Calu3 (cell line): ENCODE results near the gene DET1. TPM values are rescaled to one million over a fixed set of nuclear protein-coding genes. Genes with fewer than 3 reads are reported as not detected.

ENCODE experiments used
- BruUV-seq: library from RNA; stranded (reverse); fragments of 400-500 nt; replicated peaks from 2 replicates; lab custom pipeline; 2021; lab: Mats Ljungman, UMichigan
- CTCF ChIA-PET: fragments of 300-600 bp; sonication (Branson Sonifier 250); formaldehyde crosslinking; loops from one replicate; lab custom pipeline; 2022; ENCODE audit warnings: antibody characterized with exemption; lab: Charles Lee
- DNase-seq: peaks from one replicate; pipeline ENCODE4 v3.0.0; 2022
- H3K27ac Mint-ChIP-seq: one replicate; pipeline ENCODE4 v1.8.0; 2022; ENCODE audit warnings: mixed read lengths; ENCODE audit not compliant: unreplicated experiment
- H3K27me3 Mint-ChIP-seq: one replicate; pipeline ENCODE4 v1.8.0; 2022; ENCODE audit warnings: mixed read lengths; ENCODE audit not compliant: unreplicated experiment
- H3K36me3 Mint-ChIP-seq: one replicate; pipeline ENCODE4 v1.8.0; 2022; ENCODE audit warnings: mild to moderate bottlenecking, moderate library complexity, mixed read lengths; ENCODE audit not compliant: insufficient read depth, unreplicated experiment
- H3K4me1 Mint-ChIP-seq: one replicate; pipeline ENCODE4 v1.8.0; 2022; ENCODE audit warnings: mild to moderate bottlenecking, low read depth, mixed read lengths; ENCODE audit not compliant: unreplicated experiment
- H3K4me3 Mint-ChIP-seq: one replicate; pipeline ENCODE4 v1.8.0; 2022; ENCODE audit warnings: mild to moderate bottlenecking, low read depth, moderate library complexity, mixed read lengths; ENCODE audit not compliant: unreplicated experiment
- H3K9me3 Mint-ChIP-seq: one replicate; pipeline ENCODE4 v1.8.0; 2022; ENCODE audit warnings: low read depth, mixed read lengths; ENCODE audit not compliant: unreplicated experiment
- CTCF ChIP-seq: fragments of 200-600 bp; IDR thresholded peaks from one replicate; pipeline ENCODE4 v1.8.0; 2022; ENCODE audit warnings: antibody characterized with exemption; ENCODE audit not compliant: unreplicated experiment
- intact Hi-C: fragments of 100-400 bp; cut with micrococcal nuclease; formaldehyde crosslinking; loops from one replicate; pipeline ENCODE4 v1.10.0; 2022; ENCODE audit not compliant: unreplicated experiment
- total RNA-seq: library from RNA; stranded (reverse); gene quantifications from 2 replicates; pipeline ENCODE4 v1.2.3, GENCODE V29; 2022

DET1 gene
- total RNA-seq, 1 experiment from 2014 or later = 4.2 TPM

GRCh38 chr15:88571852-88572259 is 25.4 kb upstream of the DET1 start:
- Mint-ChIP-seq H3K4me1 (no peaks in the 10 kb centered on the region), H3K4me3 (no peak overlapping the region), H3K9me3 (no peaks in the 10 kb centered on the region), H3K27me3 (peaks cover 85% of the 10 kb centered on the region), H3K36me3 (no peaks in the 10 kb centered on the region), H3K27ac (no peak overlapping the region)
- CTCF ChIA-PET = no interaction called here
- no peak for DNase-seq
- BruUV-seq = no TSS peak
- no peak for TF ChIP-seq CTCF
- intact Hi-C loops = no loop called here

- no peaks in the 10 kb centered on the region for H3K4me1 Mint-ChIP-seq
- no peak overlapping the region for H3K4me3 Mint-ChIP-seq
- no peak for TF ChIP-seq CTCF
- no peak overlapping the region for H3K27ac Mint-ChIP-seq
- DNase-seq = no peak
- peaks cover 91% of the 10 kb centered on the region for H3K27me3 Mint-ChIP-seq
- BruUV-seq = no TSS peak
- H3K9me3 Mint-ChIP-seq = no peaks in the 10 kb centered on the region
- CTCF ChIA-PET = no interaction called here
- intact Hi-C loops = no loop called here
- no peaks in the 10 kb centered on the region for H3K36me3 Mint-ChIP-seq
Measured at GRCh38 chr15:88571153-88571851, 24.8 kb upstream of the DET1 start.

GRCh38 chr15:88568589-88568988 is 22.1 kb upstream of the DET1 start:
- TF ChIP-seq CTCF = no peak
- Mint-ChIP-seq H3K4me3 (no peak overlapping the region), H3K4me1 (peaks cover 5% of the 10 kb centered on the region), H3K27ac (no peak overlapping the region), H3K36me3 (no peaks in the 10 kb centered on the region), H3K9me3 (no peaks in the 10 kb centered on the region), H3K27me3 (peaks cover 95% of the 10 kb centered on the region)
- intact Hi-C loops = no loop called here
- CTCF ChIA-PET = no interaction called here
- no TSS peak for BruUV-seq
- DNase-seq = no peak

GRCh38 chr15:88564741-88565140 is 18.3 kb upstream of the DET1 start:
- no peak overlapping the region for H3K27ac Mint-ChIP-seq
- H3K27me3 Mint-ChIP-seq = peaks cover 86% of the 10 kb centered on the region
- no peak overlapping the region for H3K4me3 Mint-ChIP-seq
- no TSS peak for BruUV-seq
- no peak for TF ChIP-seq CTCF
- H3K4me1 Mint-ChIP-seq = peaks cover 8% of the 10 kb centered on the region
- no peaks in the 10 kb centered on the region for H3K9me3 Mint-ChIP-seq
- H3K36me3 Mint-ChIP-seq = no peaks in the 10 kb centered on the region
- intact Hi-C loops = no loop called here
- CTCF ChIA-PET = no interaction called here
- no peak for DNase-seq
